Activated T-helper 17 cell treated with anti-CD3 and anti-CD28 coated beads, Interleukin-2, amount 50 U/mL, for 72 hours (primary cell): ENCODE data around the gene EPS8L3. TPM values are rescaled to one million over a fixed set of nuclear protein-coding genes. Genes with fewer than 3 reads are reported as not detected.
"Not testable (repeated sequence)": the region's sequence is repeated elsewhere in the genome, so short reads cannot be mapped to it uniquely, and the experiment has no call there.

ENCODE experiments used
- ATAC-seq: fragments of 150-1000 bp; cut with Tn5 transposase; replicated peaks from 2 replicates; pipeline ENCODE4 v1.10.0; 2021; ENCODE audit warnings: mild to moderate bottlenecking, moderate library complexity
- H3K27ac Mint-ChIP-seq: one replicate; pipeline ENCODE4 v1.8.0; 2022; ENCODE audit warnings: mixed read lengths
- H3K27me3 Mint-ChIP-seq: one replicate; pipeline ENCODE4 v1.8.0; 2022; ENCODE audit warnings: mixed read lengths
- H3K36me3 Mint-ChIP-seq: one replicate; pipeline ENCODE4 v1.8.0; 2022; ENCODE audit warnings: low read depth, mild to moderate bottlenecking, mixed read lengths
- H3K4me1 Mint-ChIP-seq: one replicate; pipeline ENCODE4 v1.8.0; 2022; ENCODE audit warnings: mixed read lengths
- H3K4me3 Mint-ChIP-seq: one replicate; pipeline ENCODE4 v1.8.0; 2022; ENCODE audit warnings: mild to moderate bottlenecking, mixed read lengths
- H3K9me3 Mint-ChIP-seq: one replicate; pipeline ENCODE4 v1.8.0; 2022; ENCODE audit warnings: mixed read lengths
- total RNA-seq, 2 donors: library from RNA; stranded (reverse); gene quantifications; one replicate each; pipeline ENCODE4 v1.2.3, GENCODE V29; 2022

The EPS8L3 gene
- total RNA-seq, 2 donors from 2014 or later = not detected

- ATAC-seq = no peak
- Mint-ChIP-seq H3K4me3 (no peak overlapping the region), H3K9me3 (no peaks in the 10 kb centered on the region), H3K27me3 (peaks cover 12% of the 10 kb centered on the region), H3K27ac (no peak overlapping the region), H3K36me3 (no peaks in the 10 kb centered on the region), H3K4me1 (no peaks in the 10 kb centered on the region)
Observed at GRCh38 chr1:109725510-109725909, 38.2 kb downstream of the EPS8L3 start.

DNA sequence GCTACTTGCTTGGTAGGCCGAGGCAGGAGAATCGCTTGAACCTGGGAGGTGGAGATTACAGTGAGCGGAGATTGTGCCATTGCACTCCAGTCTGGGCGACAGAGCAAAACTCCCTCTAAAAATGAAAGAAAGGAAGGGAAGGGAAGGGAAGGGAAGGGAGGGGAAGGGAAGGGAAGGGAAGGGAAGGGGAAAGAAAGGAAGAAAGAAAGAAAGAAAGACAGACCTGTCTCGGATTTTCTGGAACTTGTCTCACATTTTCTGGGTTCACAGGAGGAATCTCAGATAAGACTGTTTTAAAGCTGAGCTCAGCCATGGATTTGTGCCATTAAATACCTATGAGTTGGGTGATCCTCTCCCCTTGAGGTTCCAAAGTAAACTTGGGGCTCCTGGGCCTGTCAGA is 38.8 kb downstream of the EPS8L3 start:
- Mint-ChIP-seq H3K27me3 (peaks cover 12% of the 10 kb centered on the region), H3K36me3 (no peaks in the 10 kb centered on the region), H3K27ac (no peak overlapping the region), H3K4me1 (no peaks in the 10 kb centered on the region), H3K9me3 (no peaks in the 10 kb centered on the region), H3K4me3 (no peak overlapping the region)
- ATAC-seq = no peak

DNA sequence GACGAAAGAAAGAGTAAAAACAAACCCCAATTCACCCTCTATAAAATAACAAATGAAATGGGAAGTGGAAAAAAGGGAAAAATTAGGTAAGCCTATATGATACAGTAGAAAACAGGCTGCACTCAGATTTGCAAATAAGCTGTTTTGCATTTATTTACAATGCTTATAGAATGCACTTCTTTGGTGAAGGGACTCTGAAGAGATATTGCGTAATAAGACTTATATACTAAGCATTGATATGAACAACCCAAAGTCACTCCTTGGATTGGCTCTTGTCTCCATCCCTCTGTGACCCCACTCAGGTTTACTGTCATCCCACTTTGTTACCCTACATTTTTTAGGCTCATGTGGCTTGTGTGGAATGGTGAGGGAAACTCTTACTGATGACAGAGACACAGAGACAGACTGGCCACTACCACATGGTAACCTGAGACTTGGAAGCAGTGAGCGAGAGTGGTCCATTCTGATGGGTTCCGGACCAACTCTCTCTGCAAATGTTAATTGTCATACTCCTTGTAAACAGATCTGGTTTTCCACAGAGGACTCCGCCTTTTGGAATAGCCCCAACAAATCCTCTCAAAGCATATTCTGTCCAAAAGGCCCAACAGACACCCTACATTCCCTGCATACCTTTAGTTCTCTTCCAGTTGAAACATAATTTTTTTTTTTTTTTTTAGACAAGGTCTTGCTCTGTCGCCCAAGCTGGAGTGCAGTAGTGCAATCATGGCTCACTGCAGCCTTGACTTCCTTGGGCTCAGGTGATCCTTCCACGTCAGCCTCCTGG is 40.6 kb downstream of the EPS8L3 start:
- no peaks in the 10 kb centered on the region for H3K4me1 Mint-ChIP-seq
- H3K27ac Mint-ChIP-seq = no peak overlapping the region
- H3K4me3 Mint-ChIP-seq = no peak overlapping the region
- H3K9me3 Mint-ChIP-seq = no peaks in the 10 kb centered on the region
- peaks cover 9% of the 10 kb centered on the region for H3K27me3 Mint-ChIP-seq
- no peaks in the 10 kb centered on the region for H3K36me3 Mint-ChIP-seq
- ATAC-seq = no peak

GRCh38 chr1:109721971-109722370 is 41.8 kb downstream of the EPS8L3 start:
- Mint-ChIP-seq H3K4me3 (no peak overlapping the region), H3K4me1 (no peaks in the 10 kb centered on the region)
- no peak for ATAC-seq

DNA sequence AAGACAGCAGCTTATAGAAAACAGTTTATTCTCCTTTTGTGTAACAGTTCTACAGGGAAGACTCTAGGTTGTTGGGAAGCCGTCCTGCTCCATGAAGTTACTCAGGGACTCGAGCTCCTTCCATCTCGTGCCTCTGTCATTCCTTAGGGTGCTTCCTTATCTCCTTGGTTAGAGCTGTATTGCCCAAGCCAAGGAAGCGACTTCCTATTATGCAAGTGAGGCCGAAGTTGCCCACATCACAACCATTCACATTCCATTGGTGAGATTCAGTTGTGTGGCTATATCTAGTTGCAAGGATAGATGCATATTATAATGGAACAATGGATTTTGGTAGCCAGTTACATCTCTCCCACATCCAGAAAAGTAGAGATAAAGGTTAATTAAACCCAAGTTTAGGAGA is 42.7 kb downstream of the EPS8L3 start:
- H3K4me1 Mint-ChIP-seq = no peaks in the 10 kb centered on the region
- no peak overlapping the region for H3K4me3 Mint-ChIP-seq
- no peak overlapping the region for H3K27ac Mint-ChIP-seq
- peaks cover 10% of the 10 kb centered on the region for H3K27me3 Mint-ChIP-seq
- H3K9me3 Mint-ChIP-seq = no peaks in the 10 kb centered on the region
- no peak for ATAC-seq
- H3K36me3 Mint-ChIP-seq = no peaks in the 10 kb centered on the region

More at GRCh38 chr1:109721971-109722370, 41.8 kb downstream of the EPS8L3 start:
- Mint-ChIP-seq H3K36me3 (no peaks in the 10 kb centered on the region), H3K27me3 (peaks cover 10% of the 10 kb centered on the region), H3K27ac (no peak overlapping the region), H3K9me3 (no peaks in the 10 kb centered on the region)

- peak; percentile 56 for ATAC-seq
- H3K9me3 Mint-ChIP-seq = no peaks in the 10 kb centered on the region
- H3K4me1 Mint-ChIP-seq = no peaks in the 10 kb centered on the region
- H3K27ac Mint-ChIP-seq = no peak overlapping the region
- no peak overlapping the region for H3K4me3 Mint-ChIP-seq
- H3K27me3 Mint-ChIP-seq = peaks cover 16% of the 10 kb centered on the region
- H3K36me3 Mint-ChIP-seq = no peaks in the 10 kb centered on the region
Observed at GRCh38 chr1:109719337-109719837, 44.3 kb downstream of the EPS8L3 start.

DNA sequence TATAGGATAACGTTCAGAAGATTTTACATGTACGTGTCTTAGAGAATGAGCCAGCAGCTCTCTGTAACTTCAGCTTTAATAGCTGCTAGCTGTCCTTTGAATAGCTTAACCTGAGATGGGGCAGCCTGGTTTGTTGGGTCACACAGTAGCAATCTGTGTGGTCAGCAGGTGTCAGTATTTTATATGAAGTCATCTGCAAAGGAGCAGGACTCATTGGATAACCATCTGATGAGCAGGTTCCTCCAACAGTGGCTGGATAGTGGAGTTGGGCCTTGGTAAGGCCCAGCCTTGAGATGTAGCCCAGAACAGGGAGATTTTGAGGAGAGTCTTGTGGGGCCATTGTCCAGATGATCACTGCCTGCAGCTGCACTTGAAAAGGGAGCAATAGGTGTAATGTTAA is 45.2 kb downstream of the EPS8L3 start:
- no peak overlapping the region for H3K4me3 Mint-ChIP-seq
- H3K4me1 Mint-ChIP-seq = no peaks in the 10 kb centered on the region
- no peak overlapping the region for H3K27ac Mint-ChIP-seq
- ATAC-seq = no peak
- peaks cover 25% of the 10 kb centered on the region for H3K27me3 Mint-ChIP-seq
- no peaks in the 10 kb centered on the region for H3K36me3 Mint-ChIP-seq
- no peaks in the 10 kb centered on the region for H3K9me3 Mint-ChIP-seq

DNA sequence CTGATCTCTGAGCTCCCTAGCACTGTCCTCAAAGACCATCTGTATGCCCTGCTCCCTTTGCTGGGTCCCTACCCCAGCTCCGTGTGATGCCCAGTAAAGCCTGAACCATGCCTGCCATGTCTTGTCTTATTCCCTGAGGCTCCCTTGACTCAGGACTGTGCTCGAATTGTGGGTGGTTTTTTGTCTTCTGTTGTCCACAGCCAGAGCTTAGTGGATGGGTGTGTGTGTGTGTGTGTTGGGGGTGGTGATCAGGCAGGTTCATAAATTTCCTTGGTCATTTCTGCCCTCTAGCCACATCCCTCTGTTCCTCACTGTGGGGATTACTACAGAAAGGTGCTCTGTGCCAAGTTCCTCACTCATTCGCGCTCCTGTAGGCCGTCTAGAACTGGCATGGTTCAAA is 46.0 kb downstream of the EPS8L3 start:
- Mint-ChIP-seq H3K4me1 (no peaks in the 10 kb centered on the region), H3K4me3 (no peak overlapping the region), H3K36me3 (no peaks in the 10 kb centered on the region), H3K27ac (no peak overlapping the region), H3K27me3 (peaks cover 28% of the 10 kb centered on the region), H3K9me3 (no peaks in the 10 kb centered on the region)
- ATAC-seq = no peak

DNA sequence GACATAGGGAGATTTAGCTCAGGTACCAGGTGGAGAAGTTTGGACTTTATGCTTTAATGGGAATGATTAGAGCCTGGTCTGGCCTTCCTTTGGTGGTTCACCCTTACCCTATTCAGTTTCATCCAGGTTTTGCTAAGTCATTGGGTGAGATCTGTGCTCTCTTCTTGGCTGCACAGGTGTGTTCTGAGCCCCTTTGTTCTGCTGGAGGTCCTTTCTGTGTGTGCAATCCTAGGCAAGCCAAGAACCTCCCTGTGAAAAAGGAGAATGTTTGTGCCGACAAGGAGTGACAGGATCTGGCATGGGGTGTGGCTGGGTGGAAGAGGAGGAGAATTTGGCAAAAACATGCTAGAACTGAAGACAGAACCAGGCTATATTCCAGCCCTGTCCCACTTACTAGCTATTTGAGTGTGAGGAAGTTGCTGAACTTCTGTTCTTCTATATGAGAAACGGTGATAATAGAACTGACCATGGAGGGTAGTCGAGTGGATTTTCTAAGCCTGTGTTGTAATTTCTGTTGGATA is 47.1 kb downstream of the EPS8L3 start:
- no peaks in the 10 kb centered on the region for H3K36me3 Mint-ChIP-seq
- H3K9me3 Mint-ChIP-seq = no peaks in the 10 kb centered on the region
- no peak overlapping the region for H3K4me3 Mint-ChIP-seq
- H3K4me1 Mint-ChIP-seq = no peaks in the 10 kb centered on the region
- H3K27me3 Mint-ChIP-seq = peaks cover 28% of the 10 kb centered on the region
- ATAC-seq = no peak
- H3K27ac Mint-ChIP-seq = no peak overlapping the region

DNA sequence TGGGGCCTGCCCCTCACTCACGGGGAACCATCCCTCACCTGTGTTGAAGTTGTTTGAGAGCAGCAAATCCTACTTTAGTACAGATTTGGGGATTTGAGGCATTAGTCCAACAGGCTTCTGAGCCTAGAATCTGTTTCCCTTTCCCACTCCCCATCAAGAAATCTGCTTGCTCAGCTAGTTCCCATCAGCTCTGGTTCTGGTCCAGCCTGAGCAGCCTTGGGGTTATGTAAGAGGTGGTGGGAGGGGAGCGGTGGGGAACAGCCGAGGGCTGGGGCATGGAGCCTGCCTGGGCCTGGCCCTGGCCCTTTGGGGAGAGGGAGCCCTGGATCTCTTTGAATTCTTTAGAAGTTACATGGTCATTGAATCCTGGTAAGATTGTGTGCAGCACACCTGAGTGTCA is 47.6 kb downstream of the EPS8L3 start:
- no peak for ATAC-seq
- Mint-ChIP-seq H3K9me3 (no peaks in the 10 kb centered on the region), H3K4me3 (no peak overlapping the region), H3K4me1 (no peaks in the 10 kb centered on the region), H3K27me3 (peaks cover 28% of the 10 kb centered on the region), H3K27ac (no peak overlapping the region), H3K36me3 (no peaks in the 10 kb centered on the region)

- peaks cover 28% of the 10 kb centered on the region for H3K27me3 Mint-ChIP-seq
Observed at GRCh38 chr1:109714661-109715372, 48.9 kb downstream of the EPS8L3 start.

DNA sequence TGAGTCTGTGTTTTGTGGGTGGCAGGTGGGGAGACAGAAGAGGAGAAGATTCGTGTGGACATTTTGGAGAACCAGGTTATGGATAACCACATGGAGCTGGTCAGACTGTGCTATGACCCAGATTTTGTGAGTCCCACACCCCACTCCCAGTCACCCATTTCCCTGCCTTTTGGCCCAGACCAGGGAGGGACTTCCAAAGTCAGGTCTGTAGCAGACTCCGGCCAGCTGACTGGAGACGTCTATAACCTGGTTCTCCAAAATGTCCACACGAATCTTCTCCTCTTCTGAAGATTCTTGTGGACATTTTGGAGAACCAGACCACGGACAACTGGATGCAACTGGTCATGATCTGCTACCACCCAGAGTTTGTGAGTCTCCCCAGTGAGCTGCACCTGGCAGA is 50.1 kb downstream of the EPS8L3 start:
- Mint-ChIP-seq H3K4me1 (no peaks in the 10 kb centered on the region), H3K9me3 (no peaks in the 10 kb centered on the region), H3K4me3 (no peak overlapping the region), H3K27ac (no peak overlapping the region), H3K27me3 (peaks cover 24% of the 10 kb centered on the region), H3K36me3 (no peaks in the 10 kb centered on the region)
- ATAC-seq = no peak

More at GRCh38 chr1:109714661-109715372, 48.9 kb downstream of the EPS8L3 start:
- ATAC-seq = no peak
- Mint-ChIP-seq H3K9me3 (no peaks in the 10 kb centered on the region), H3K4me1 (no peaks in the 10 kb centered on the region), H3K4me3 (no peak overlapping the region), H3K36me3 (no peaks in the 10 kb centered on the region), H3K27ac (no peak overlapping the region)

- peaks cover 21% of the 10 kb centered on the region for H3K27me3 Mint-ChIP-seq
- no peak for ATAC-seq
- peaks cover 3% of the 10 kb centered on the region for H3K9me3 Mint-ChIP-seq
- no peaks in the 10 kb centered on the region for H3K4me1 Mint-ChIP-seq
- H3K36me3 Mint-ChIP-seq = no peaks in the 10 kb centered on the region
- no peak overlapping the region for H3K4me3 Mint-ChIP-seq
- H3K27ac Mint-ChIP-seq = no peak overlapping the region
Observed at GRCh38 chr1:109712321-109712864, 51.3 kb downstream of the EPS8L3 start.

DNA sequence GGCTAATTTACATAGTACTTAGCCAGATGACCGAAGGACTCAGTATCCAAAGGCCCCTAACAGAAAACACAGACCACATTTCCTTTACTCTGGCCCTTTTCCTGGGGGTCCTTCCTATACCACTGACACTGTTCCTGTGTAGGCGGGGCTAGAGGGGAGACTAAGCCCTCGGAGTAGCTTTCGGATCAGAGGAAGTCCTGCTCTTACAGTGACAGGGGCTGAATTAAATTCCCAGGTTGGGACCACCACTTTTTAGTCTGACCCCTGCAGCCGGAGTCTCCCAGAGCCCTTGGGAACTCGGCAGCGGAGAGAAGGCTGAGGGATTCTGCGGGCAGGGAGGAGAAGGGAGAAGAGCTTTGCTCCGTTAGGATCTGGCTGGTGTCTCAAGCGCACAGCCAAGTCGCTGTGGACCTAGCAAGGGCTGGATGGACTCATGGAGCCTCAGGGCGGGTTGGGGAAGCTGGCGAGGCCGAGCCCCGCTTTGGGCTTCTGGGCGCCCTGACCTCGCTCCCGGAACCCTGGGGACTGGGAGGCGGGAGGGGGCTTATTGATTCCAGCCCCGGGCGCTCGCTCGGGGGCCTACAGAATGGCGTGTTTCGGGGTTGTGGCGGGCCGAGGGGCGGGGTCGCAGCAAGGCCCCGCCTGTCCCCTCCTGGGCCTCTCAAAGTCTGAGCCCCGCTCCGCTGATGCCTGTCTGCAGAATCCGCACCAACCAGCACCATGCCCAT is 52.0 kb downstream of the EPS8L3 start, which contains the start of gene GSTM5:
Gene GSTM5 (plus strand): TSS at position 659 of the 728 bp plus-strand sequence. CDS start 62 bp downstream, at position 721.
- not testable (repeated sequence) for H3K9me3 Mint-ChIP-seq, H3K4me1 Mint-ChIP-seq, H3K27ac Mint-ChIP-seq, H3K36me3 Mint-ChIP-seq, ATAC-seq, H3K4me3 Mint-ChIP-seq
- H3K27me3 Mint-ChIP-seq = peaks cover 19% of the 10 kb centered on the region
